Measurements from ENCODE around the gene AKAP7. TPM values are rescaled to one million over a fixed set of nuclear protein-coding genes. Genes with fewer than 3 reads are reported as not detected.
A peak's percentile ranks its signal among the peaks of the same experiment; 100 is the strongest.
"Not testable (repeated sequence)": the region's sequence is repeated elsewhere in the genome, so short reads cannot be mapped to it uniquely, and the experiment has no call there.

Gene AKAP7
- 53.1 TPM for polyA plus RNA-seq
- long read RNA-seq, donor 1, transcript AKAP7-202 (2 exons, 2,461 nt): minor isoform, 5 of 15 reads
- long read RNA-seq, donor 1, transcript AKAP7-205 (3 exons, 670 nt): major isoform, 10 of 15 reads
- long read RNA-seq, donor 1, partial matches to known transcripts: 0 of 15 reads
- long read RNA-seq, donor 1, other reads (novel, unspliced or antisense): 0 of 15 reads
- long read RNA-seq, donor 2, transcript AKAP7-205 (3 exons, 670 nt): major isoform, 12 of 28 reads
- long read RNA-seq, donor 2, transcript AKAP7-202 (2 exons, 2,461 nt): minor isoform, 11 of 28 reads
- long read RNA-seq, donor 2, partial matches to known transcripts: 5 of 28 reads
- long read RNA-seq, donor 2, other reads (novel, unspliced or antisense): 0 of 28 reads
- long read RNA-seq, donor 3, transcript AKAP7-202 (2 exons, 2,461 nt): major isoform, 10 of 19 reads
- long read RNA-seq, donor 3, transcript AKAP7-205 (3 exons, 670 nt): minor isoform, 9 of 19 reads
- long read RNA-seq, donor 3, partial matches to known transcripts: 0 of 19 reads
- long read RNA-seq, donor 3, other reads (novel, unspliced or antisense): 0 of 19 reads
- long read RNA-seq, donor 4, partial matches to known transcripts: 0 of 3 reads
- long read RNA-seq, donor 4, other reads (novel, unspliced or antisense): 0 of 3 reads
- long read RNA-seq, donor 5, transcript AKAP7-202 (2 exons, 2,461 nt): minor isoform, 8 of 23 reads
- long read RNA-seq, donor 5, transcript AKAP7-205 (3 exons, 670 nt): major isoform, 14 of 23 reads
- long read RNA-seq, donor 5, partial matches to known transcripts: 0 of 23 reads
- long read RNA-seq, donor 5, other reads (novel, unspliced or antisense): 0 of 23 reads
- long read RNA-seq, donor 6, transcript AKAP7-202 (2 exons, 2,461 nt): major isoform, 10 of 51 reads
- long read RNA-seq, donor 6, partial matches to known transcripts: 39 of 51 reads
- long read RNA-seq, donor 6, other reads (novel, unspliced or antisense): 0 of 51 reads
- long read RNA-seq, donor 7, transcript AKAP7-202 (2 exons, 2,461 nt): major isoform, 6 of 10 reads
- long read RNA-seq, donor 7, partial matches to known transcripts: 0 of 10 reads
- long read RNA-seq, donor 7, other reads (novel, unspliced or antisense): 0 of 10 reads
- long read RNA-seq, donor 8, transcript AKAP7-202 (2 exons, 2,461 nt): major isoform, 10 of 19 reads
- long read RNA-seq, donor 8, transcript AKAP7-205 (3 exons, 670 nt): minor isoform, 9 of 19 reads
- long read RNA-seq, donor 8, partial matches to known transcripts: 0 of 19 reads
- long read RNA-seq, donor 8, other reads (novel, unspliced or antisense): 0 of 19 reads
- long read RNA-seq, donor 9, transcript AKAP7-205 (3 exons, 670 nt): minor isoform, 8 of 77 reads
- long read RNA-seq, donor 9, transcript AKAP7-202 (2 exons, 2,461 nt): major isoform, 19 of 77 reads
- long read RNA-seq, donor 9, partial matches to known transcripts: 50 of 77 reads
- long read RNA-seq, donor 9, other reads (novel, unspliced or antisense): 0 of 77 reads
- long read RNA-seq, donor 10, transcript AKAP7-202 (2 exons, 2,461 nt): major isoform, 9 of 13 reads
- long read RNA-seq, donor 10, partial matches to known transcripts: 0 of 13 reads
- long read RNA-seq, donor 10, other reads (novel, unspliced or antisense): 0 of 13 reads
- long read RNA-seq, donor 11, transcript AKAP7-202 (2 exons, 2,461 nt): minor isoform, 6 of 14 reads
- long read RNA-seq, donor 11, transcript AKAP7-205 (3 exons, 670 nt): major isoform, 8 of 14 reads
- long read RNA-seq, donor 11, partial matches to known transcripts: 0 of 14 reads
- long read RNA-seq, donor 11, other reads (novel, unspliced or antisense): 0 of 14 reads

DNA sequence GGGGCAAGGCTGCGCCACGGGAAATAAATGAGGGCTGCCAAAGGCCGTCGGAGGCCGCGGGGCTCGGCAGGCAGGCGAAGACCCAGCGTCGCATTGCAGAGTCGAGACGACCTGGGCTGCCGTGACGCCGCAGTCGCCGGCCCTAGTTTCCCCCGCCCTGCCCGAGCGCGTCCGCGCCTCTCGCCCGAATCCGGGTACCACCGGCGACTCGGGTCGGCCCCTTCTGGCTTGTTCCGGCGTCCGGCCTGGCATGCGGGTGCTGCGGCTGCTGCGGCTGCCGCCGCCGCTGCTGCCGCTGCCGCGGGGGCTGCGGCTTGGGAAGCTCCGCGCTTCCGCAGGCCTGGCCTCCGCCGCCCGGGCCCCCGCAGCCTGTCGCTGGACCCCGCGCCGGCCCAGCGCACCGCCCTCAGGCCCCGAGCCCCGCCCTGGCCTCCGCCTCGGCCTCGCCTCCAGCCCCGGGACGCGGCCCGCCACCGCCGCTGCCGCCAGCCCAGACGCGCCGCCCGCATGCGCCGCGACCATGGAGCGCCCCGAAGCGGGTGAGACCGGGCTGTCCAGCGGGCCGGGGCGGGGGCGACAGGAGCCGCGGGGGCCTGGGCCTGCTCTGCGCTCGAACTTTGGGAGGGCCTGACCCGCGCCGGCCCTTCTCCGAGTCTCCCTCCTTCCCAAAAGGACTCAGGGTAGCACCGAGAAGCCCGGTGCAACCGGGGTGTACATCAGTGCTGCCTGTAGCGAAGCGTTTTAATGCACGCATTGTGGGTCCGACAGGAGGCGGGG lies at the start of gene AKAP7:
AKAP7 (plus strand) TSS at position 224 of the 777 bp plus-strand sequence; CDS start at position 521, 297 bp downstream.
- peak; percentile 50 to 85 for DNase-seq
- no CpG with 5 or more reads among the region's 99 CpGs for WGBS (ENCODE audit: insufficient coverage, low lambda C conversion rate)
- Histone ChIP-seq H3K4me3 (ENCODE audit: low read length) (peak within 1 kb of the TSS; percentile 81), H3K27ac (ENCODE audit: low read length) (peak within 1 kb of the TSS; percentile 84), H3K9me3 (ENCODE audit: control insufficient read depth, low read depth, low read length) (no peaks in the 10 kb centered on the region), H3K27me3 (ENCODE audit: control insufficient read depth, insufficient read depth, low read length) (no peaks in the 10 kb centered on the region), H3K4me1 (ENCODE audit: control insufficient read depth, insufficient read depth, low read length) (no peaks in the 10 kb centered on the region), H3K36me3 (ENCODE audit: control insufficient read depth, insufficient read depth, low read length) (no peaks in the 10 kb centered on the region)

DNA sequence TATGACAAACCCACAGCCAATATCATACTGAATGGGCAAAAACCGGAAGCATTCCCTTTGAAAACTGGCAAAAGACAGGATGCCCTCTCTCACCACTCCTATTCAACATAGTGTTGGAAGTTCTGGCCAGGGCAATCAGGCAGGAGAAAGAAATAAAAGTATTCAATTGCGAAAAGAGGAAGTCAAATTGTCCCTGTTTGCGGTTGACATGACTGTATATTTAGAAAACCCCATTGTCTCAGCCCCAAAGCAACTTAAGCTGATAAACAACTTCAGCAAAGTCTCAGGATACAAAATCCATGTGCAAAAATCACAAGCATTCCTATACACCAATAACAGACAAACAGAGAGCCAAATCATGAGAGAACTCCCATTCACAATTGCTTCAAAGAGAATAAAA lies 44.9 kb upstream of the AKAP7 start:
- H3K36me3 ChIP-seq (ENCODE audit: control insufficient read depth, insufficient read depth, low read length); H3K27me3 ChIP-seq (ENCODE audit: control insufficient read depth, insufficient read depth, low read length); H3K27ac ChIP-seq (ENCODE audit: low read length); H3K4me3 ChIP-seq (ENCODE audit: low read length); DNase-seq; H3K4me1 ChIP-seq (ENCODE audit: control insufficient read depth, insufficient read depth, low read length): not testable (repeated sequence)
- peaks cover 10% of the 10 kb centered on the region for H3K9me3 ChIP-seq (ENCODE audit: control insufficient read depth, low read depth, low read length)
- no CpG with 5 or more reads among the region's 3 CpGs for WGBS (ENCODE audit: insufficient coverage, low lambda C conversion rate)

DNA sequence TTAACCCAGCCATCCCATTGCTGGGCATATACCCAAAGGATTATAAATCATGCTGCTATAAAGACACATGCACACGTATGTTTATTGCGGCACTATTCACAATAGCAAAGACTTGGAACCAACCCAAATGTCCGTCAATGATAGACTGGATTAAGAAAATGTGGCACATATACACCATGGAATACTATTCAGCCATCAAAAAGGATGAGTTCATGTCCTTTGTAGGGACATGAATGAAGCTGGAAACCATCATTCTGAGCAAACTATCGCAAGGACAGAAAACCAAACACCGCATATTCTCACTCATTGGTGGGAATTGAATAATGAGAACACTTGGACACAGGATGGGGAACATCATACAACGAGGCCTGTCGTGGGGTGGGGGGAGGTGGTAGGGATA lies 43.3 kb upstream of the AKAP7 start:
- H3K27me3 ChIP-seq (ENCODE audit: control insufficient read depth, insufficient read depth, low read length); H3K4me1 ChIP-seq (ENCODE audit: control insufficient read depth, insufficient read depth, low read length); H3K9me3 ChIP-seq (ENCODE audit: control insufficient read depth, low read depth, low read length); H3K4me3 ChIP-seq (ENCODE audit: low read length); DNase-seq; H3K27ac ChIP-seq (ENCODE audit: low read length); H3K36me3 ChIP-seq (ENCODE audit: control insufficient read depth, insufficient read depth, low read length): not testable (repeated sequence)
- WGBS (ENCODE audit: insufficient coverage, low lambda C conversion rate): no CpG with 5 or more reads among the region's 7 CpGs

DNA sequence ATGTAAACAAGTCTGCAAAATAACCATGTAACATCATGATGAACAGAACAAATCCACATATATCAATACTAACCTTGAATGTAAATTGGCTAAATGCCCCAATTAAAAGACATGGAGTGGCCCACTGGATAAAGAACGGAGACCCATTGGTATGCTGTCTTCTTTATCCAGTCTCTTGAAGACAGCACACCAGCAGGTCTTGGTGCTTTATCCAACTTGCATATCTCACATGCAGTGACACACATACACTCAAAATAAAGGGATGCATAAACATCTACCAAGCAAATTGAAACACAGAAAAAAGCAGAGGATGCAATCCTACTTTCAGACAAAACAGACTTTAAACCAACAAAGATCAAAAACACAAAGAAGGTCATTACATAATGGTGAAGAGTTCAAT lies 41.9 kb upstream of the AKAP7 start:
- Histone ChIP-seq H3K9me3 (ENCODE audit: control insufficient read depth, low read depth, low read length) (peaks cover 4% of the 10 kb centered on the region), H3K27me3 (ENCODE audit: control insufficient read depth, insufficient read depth, low read length) (no peaks in the 10 kb centered on the region), H3K4me3 (ENCODE audit: low read length) (no peak overlapping the region), H3K36me3 (ENCODE audit: control insufficient read depth, insufficient read depth, low read length) (no peaks in the 10 kb centered on the region), H3K27ac (ENCODE audit: low read length) (no peak overlapping the region), H3K4me1 (ENCODE audit: control insufficient read depth, insufficient read depth, low read length) (no peaks in the 10 kb centered on the region)
- no peak for DNase-seq
- WGBS (ENCODE audit: insufficient coverage, low lambda C conversion rate): no CpG with 5 or more reads among the region's 1 CpG

DNA sequence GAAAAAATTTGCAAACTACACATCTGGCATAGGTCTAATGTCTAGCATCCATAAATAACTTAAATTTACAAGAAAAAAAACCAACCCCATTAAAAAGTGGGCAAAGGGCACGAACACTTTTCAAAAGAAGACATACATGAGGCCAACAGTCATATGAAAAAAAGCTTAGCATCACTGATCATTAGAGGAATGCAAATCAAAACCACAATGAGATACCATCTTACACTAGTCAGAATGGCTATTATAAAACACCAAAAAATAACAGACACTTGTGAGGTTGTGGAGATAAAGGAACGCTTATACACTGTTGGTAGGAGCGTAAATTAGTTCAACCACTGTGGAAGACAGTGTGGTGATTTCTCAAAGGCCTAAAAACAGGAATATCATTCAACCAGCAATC lies 38.5 kb upstream of the AKAP7 start:
- H3K4me3 ChIP-seq (ENCODE audit: low read length): no peak overlapping the region
- no peaks in the 10 kb centered on the region for H3K36me3 ChIP-seq (ENCODE audit: control insufficient read depth, insufficient read depth, low read length)
- DNase-seq: no peak
- no peak overlapping the region for H3K27ac ChIP-seq (ENCODE audit: low read length)
- WGBS (ENCODE audit: insufficient coverage, low lambda C conversion rate): 100% methylated on average over 2 of the region's 3 CpGs
- H3K4me1 ChIP-seq (ENCODE audit: control insufficient read depth, insufficient read depth, low read length): peaks cover under 1% of the 10 kb centered on the region
- H3K9me3 ChIP-seq (ENCODE audit: control insufficient read depth, low read depth, low read length): peaks cover 4% of the 10 kb centered on the region
- no peaks in the 10 kb centered on the region for H3K27me3 ChIP-seq (ENCODE audit: control insufficient read depth, insufficient read depth, low read length)

DNA sequence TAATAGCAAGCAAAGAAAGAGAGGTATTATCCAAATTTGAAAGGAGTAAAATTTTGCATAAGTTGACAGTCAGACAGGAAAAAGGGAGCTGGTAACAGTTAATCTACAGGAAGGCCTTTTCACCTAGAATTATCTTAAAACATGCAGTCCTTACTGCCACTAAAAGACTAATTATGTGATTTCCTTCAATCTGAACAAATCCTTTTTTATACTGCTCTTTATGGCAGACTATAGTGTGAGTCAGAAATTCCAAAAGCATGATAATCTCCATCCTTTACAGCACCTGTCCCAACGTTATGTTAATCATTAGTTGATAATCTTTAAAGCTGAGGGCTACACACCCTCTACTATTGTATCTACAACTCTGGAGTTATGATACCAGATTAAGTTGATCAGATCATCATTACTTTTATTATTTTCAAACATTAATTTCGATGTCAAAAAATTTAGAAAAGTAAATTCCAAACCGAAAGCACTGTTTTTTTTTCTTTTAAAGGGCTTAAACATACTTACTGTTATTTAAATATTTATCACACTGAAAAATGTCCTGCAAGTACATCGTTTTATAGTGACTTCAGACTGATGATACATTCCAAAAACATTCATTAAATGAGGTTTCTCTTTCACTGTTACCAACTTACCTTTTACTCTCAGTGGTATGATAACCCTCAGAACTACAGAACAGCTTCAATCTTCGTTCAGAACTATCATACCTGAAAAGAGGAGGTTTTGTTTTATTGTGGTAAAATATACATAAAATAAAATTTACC lies 33.2 kb upstream of the AKAP7 start:
- no peaks in the 10 kb centered on the region for H3K27me3 ChIP-seq (ENCODE audit: control insufficient read depth, insufficient read depth, low read length)
- peaks cover 30% of the 10 kb centered on the region for H3K4me1 ChIP-seq (ENCODE audit: control insufficient read depth, insufficient read depth, low read length)
- H3K36me3 ChIP-seq (ENCODE audit: control insufficient read depth, insufficient read depth, low read length): no peaks in the 10 kb centered on the region
- no peaks in the 10 kb centered on the region for H3K9me3 ChIP-seq (ENCODE audit: control insufficient read depth, low read depth, low read length)
- H3K27ac ChIP-seq (ENCODE audit: low read length): peak overlapping the region; percentile 39
- no peak overlapping the region for H3K4me3 ChIP-seq (ENCODE audit: low read length)
- WGBS (ENCODE audit: insufficient coverage, low lambda C conversion rate): 43% methylated on average over 2 of the region's 5 CpGs
- DNase-seq: peak; percentile 30 to 67

DNA sequence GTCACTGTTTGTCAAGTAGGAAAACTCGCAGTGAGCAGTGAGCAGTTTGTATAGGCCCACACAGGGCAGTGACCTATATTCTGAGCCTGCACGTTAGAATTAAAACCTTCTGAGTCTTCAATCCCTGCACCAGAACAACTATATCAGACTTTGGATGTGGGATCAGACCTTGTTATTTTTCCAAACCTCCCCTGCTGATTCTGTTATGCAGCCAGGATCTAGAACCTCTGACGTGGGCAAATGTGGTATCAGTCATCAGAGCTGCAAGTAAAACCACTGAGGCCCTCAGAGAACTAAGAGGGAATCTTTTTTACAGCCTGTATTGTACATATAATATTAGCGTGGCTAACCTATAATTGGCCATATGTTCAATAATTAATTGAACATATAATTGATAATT lies 32.0 kb upstream of the AKAP7 start:
- H3K27ac ChIP-seq (ENCODE audit: low read length): no peak overlapping the region
- WGBS (ENCODE audit: insufficient coverage, low lambda C conversion rate): no CpG with 5 or more reads among the region's 4 CpGs
- no peaks in the 10 kb centered on the region for H3K9me3 ChIP-seq (ENCODE audit: control insufficient read depth, low read depth, low read length)
- H3K27me3 ChIP-seq (ENCODE audit: control insufficient read depth, insufficient read depth, low read length): no peaks in the 10 kb centered on the region
- peaks cover 30% of the 10 kb centered on the region for H3K4me1 ChIP-seq (ENCODE audit: control insufficient read depth, insufficient read depth, low read length)
- no peak overlapping the region for H3K4me3 ChIP-seq (ENCODE audit: low read length)
- no peak for DNase-seq
- H3K36me3 ChIP-seq (ENCODE audit: control insufficient read depth, insufficient read depth, low read length): no peaks in the 10 kb centered on the region

DNA sequence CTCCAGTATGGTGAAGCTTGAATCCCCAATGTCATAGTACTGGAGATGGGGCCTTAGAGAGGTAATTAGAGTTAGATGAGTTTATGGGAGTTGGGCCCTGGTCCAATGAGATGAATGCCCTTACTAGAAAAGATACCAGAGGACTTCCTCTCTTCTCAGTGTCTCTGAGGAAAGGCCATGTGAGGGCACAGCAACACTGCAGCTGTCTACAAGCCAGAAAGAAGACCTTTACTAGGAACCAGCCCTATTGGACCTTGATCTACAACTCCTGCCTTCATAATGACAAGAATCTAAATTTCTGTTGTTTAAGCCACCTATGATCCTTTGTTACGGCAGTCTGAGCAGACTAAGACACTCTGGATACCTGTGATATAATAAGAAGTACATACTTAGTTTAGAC lies 31.4 kb upstream of the AKAP7 start:
- peak in 1 of 2 donors; percentile 58 for DNase-seq
- no CpG with 5 or more reads among the region's 1 CpG for WGBS (ENCODE audit: insufficient coverage, low lambda C conversion rate)

More for the DNA sequence above, 31.4 kb upstream of the AKAP7 start:
- Histone ChIP-seq H3K9me3 (ENCODE audit: control insufficient read depth, low read depth, low read length) (no peaks in the 10 kb centered on the region), H3K4me1 (ENCODE audit: control insufficient read depth, insufficient read depth, low read length) (peaks cover 30% of the 10 kb centered on the region), H3K36me3 (ENCODE audit: control insufficient read depth, insufficient read depth, low read length) (no peaks in the 10 kb centered on the region), H3K4me3 (ENCODE audit: low read length) (no peak overlapping the region), H3K27me3 (ENCODE audit: control insufficient read depth, insufficient read depth, low read length) (no peaks in the 10 kb centered on the region), H3K27ac (ENCODE audit: low read length) (no peak overlapping the region)

Measured in large intestine (tissue), 12 donors.